ENCODE results near the gene GLDN.

GLDN gene

GRCh38 chr15:51307325-51307724, 34.1 kb upstream of the GLDN start:
- Histone ChIP-seq H3K27me3 (no peaks in the 10 kb centered on the region), H3K27ac (no peak overlapping the region), H3K4me1 (ENCODE audit: control insufficient read depth in 1 of 2, insufficient read depth in 1 of 2, low read depth in 1 of 2, low read length in 1 of 2) (peaks cover 5 to 8% of the 10 kb centered on the region in 2 experiments), H3K9me3 (no peaks in the 10 kb centered on the region), H3K36me3 (no peaks in the 10 kb centered on the region), H3K4me3 (ENCODE audit: low read depth in 1 of 2, low read length in 1 of 2) (no peak overlapping the region)
- TF ChIP-seq, protein P1, sequence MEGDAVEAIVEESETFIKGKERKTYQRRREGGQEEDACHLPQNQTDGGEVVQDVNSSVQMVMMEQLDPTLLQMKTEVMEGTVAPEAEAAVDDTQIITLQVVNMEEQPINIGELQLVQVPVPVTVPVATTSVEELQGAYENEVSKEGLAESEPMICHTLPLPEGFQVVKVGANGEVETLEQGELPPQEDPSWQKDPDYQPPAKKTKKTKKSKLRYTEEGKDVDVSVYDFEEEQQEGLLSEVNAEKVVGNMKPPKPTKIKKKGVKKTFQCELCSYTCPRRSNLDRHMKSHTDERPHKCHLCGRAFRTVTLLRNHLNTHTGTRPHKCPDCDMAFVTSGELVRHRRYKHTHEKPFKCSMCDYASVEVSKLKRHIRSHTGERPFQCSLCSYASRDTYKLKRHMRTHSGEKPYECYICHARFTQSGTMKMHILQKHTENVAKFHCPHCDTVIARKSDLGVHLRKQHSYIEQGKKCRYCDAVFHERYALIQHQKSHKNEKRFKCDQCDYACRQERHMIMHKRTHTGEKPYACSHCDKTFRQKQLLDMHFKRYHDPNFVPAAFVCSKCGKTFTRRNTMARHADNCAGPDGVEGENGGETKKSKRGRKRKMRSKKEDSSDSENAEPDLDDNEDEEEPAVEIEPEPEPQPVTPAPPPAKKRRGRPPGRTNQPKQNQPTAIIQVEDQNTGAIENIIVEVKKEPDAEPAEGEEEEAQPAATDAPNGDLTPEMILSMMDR (IDR thresholded peaks at IDR 0.05), result no peak

- Histone ChIP-seq H3K36me3 (no peaks in the 10 kb centered on the region), H3K27ac (no peak overlapping the region), H3K4me3 (ENCODE audit: low read depth in 1 of 2, low read length in 1 of 2) (no peak overlapping the region), H3K4me1 (ENCODE audit: control insufficient read depth in 1 of 2, insufficient read depth in 1 of 2, low read depth in 1 of 2, low read length in 1 of 2) (peaks cover 10 to 13% of the 10 kb centered on the region in 2 experiments), H3K9me3 (no peaks in the 10 kb centered on the region), H3K27me3 (no peaks in the 10 kb centered on the region)
- TF ChIP-seq, protein P1 (IDR thresholded peaks at IDR 0.05), result no peak
Measured at GRCh38 chr15:51307811-51308210, 33.6 kb upstream of the GLDN start.

GRCh38 chr15:51310064-51310463, 31.4 kb upstream of the GLDN start:
- H3K9me3 ChIP-seq, result no peaks in the 10 kb centered on the region
- no peaks in the 10 kb centered on the region for H3K36me3 ChIP-seq
- TF ChIP-seq, protein P1 (IDR thresholded peaks at IDR 0.05), result no peak
- no peak overlapping the region for H3K27ac ChIP-seq
- H3K4me3 ChIP-seq (ENCODE audit: low read depth in 1 of 2, low read length in 1 of 2), result no peak overlapping the region
- H3K4me1 ChIP-seq (ENCODE audit: control insufficient read depth in 1 of 2, insufficient read depth in 1 of 2, low read depth in 1 of 2, low read length in 1 of 2), result peaks cover 30 to 34% of the 10 kb centered on the region in 2 experiments
- H3K27me3 ChIP-seq, result no peaks in the 10 kb centered on the region

- H3K4me1 ChIP-seq (ENCODE audit: control insufficient read depth in 1 of 2, insufficient read depth in 1 of 2, low read depth in 1 of 2, low read length in 1 of 2), result peaks cover 31 to 37% of the 10 kb centered on the region in 2 experiments
- H3K36me3 ChIP-seq, result no peaks in the 10 kb centered on the region
- no peak overlapping the region for H3K27ac ChIP-seq
- H3K27me3 ChIP-seq, result no peaks in the 10 kb centered on the region
- no peaks in the 10 kb centered on the region for H3K9me3 ChIP-seq
- H3K4me3 ChIP-seq (ENCODE audit: low read depth in 1 of 2, low read length in 1 of 2), result no peak overlapping the region
- TF ChIP-seq, protein P1 (IDR thresholded peaks at IDR 0.05), result no peak
Measured at GRCh38 chr15:51311510-51311909, 29.9 kb upstream of the GLDN start.

- no peaks in the 10 kb centered on the region for H3K9me3 ChIP-seq
- no peaks in the 10 kb centered on the region for H3K27me3 ChIP-seq
- no peak overlapping the region for H3K4me3 ChIP-seq (ENCODE audit: low read depth in 1 of 2, low read length in 1 of 2)
- TF ChIP-seq, protein P1 (IDR thresholded peaks at IDR 0.05), result no peak
- no peaks in the 10 kb centered on the region for H3K36me3 ChIP-seq
- peaks cover 31 to 37% of the 10 kb centered on the region in 2 experiments for H3K4me1 ChIP-seq (ENCODE audit: control insufficient read depth in 1 of 2, insufficient read depth in 1 of 2, low read depth in 1 of 2, low read length in 1 of 2)
- H3K27ac ChIP-seq, result no peak overlapping the region
Measured at GRCh38 chr15:51312166-51313073, 29.0 kb upstream of the GLDN start.

Measured in neutrophil (primary cell).